Measurements from ENCODE around the gene NUP210L.
A peak's percentile ranks its signal among the peaks of the same experiment; 100 is the strongest.

The NUP210L gene

GRCh38 chr1:154167461-154167860, 12.6 kb upstream of the NUP210L start:
- H3K27ac ChIP-seq = no peak overlapping the region
- TF ChIP-seq CTCF (conservative IDR thresholded peaks at IDR 0.05) (no peak), ZFX (IDR thresholded peaks at IDR 0.05) (no peak)

- TF ChIP-seq ZFX (IDR thresholded peaks at IDR 0.05) (no peak), CTCF (conservative IDR thresholded peaks at IDR 0.05) (no peak)
- no peak overlapping the region for H3K27ac ChIP-seq
Observed at GRCh38 chr1:154166207-154166606, 11.3 kb upstream of the NUP210L start.

- H3K27ac ChIP-seq = no peak overlapping the region
- TF ChIP-seq ZFX (IDR thresholded peaks at IDR 0.05) (no peak), CTCF (conservative IDR thresholded peaks at IDR 0.05) (no peak)
Observed at GRCh38 chr1:154159554-154159953, 4.7 kb upstream of the NUP210L start.

GRCh38 chr1:154158307-154159125, 3.6 kb upstream of the NUP210L start:
- H3K27ac ChIP-seq = no peak overlapping the region
- TF ChIP-seq ZFX (IDR thresholded peaks at IDR 0.05) (no peak), CTCF (conservative IDR thresholded peaks at IDR 0.05) (no peak)

GRCh38 chr1:154157520-154158306, 2.8 kb upstream of the NUP210L start:
- TF ChIP-seq ZFX (IDR thresholded peaks at IDR 0.05) (no peak), CTCF (conservative IDR thresholded peaks at IDR 0.05) (no peak)
- no peak overlapping the region for H3K27ac ChIP-seq

GRCh38 chr1:154155251-154155650, 378 bp upstream of the NUP210L start:
- TF ChIP-seq ZFX (IDR thresholded peaks at IDR 0.05) = no peak
- peak overlapping the region; percentile 9 for H3K27ac ChIP-seq

GRCh38 chr1:154154053-154154452, 820 bp downstream of the NUP210L start:
- TF ChIP-seq CTCF (conservative IDR thresholded peaks at IDR 0.05) = no peak
- TF ChIP-seq ZFX (IDR thresholded peaks at IDR 0.05) = no peak
- H3K27ac ChIP-seq = 0 out of 2 replicates have a peak overlapping the region, but pooled peaks have one; percentile 9

All from C4-2B (cell line).